H9 (cell line): ENCODE results near the gene FARS2. TPM values are rescaled to one million over a fixed set of nuclear protein-coding genes. Genes with fewer than 3 reads are reported as not detected.

Experiments used
- DNase-seq: peaks from one replicate; pipeline ENCODE4 v3.0.0-alpha.2; 2017
- H2AFZ ChIP-seq: one replicate; pipeline ENCODE4 v1.6.1; 2013; ENCODE audit warnings: mild to moderate bottlenecking, low read length, control low read depth, moderate library complexity
- H2AK5ac ChIP-seq: 2 replicates; pipeline ENCODE4 v1.6.1; 2013; ENCODE audit warnings: low read length, control low read depth, mixed read lengths; ENCODE audit not compliant: insufficient read length
- H2BK120ac ChIP-seq: one replicate; pipeline ENCODE4 v1.6.1; 2013; ENCODE audit warnings: low read depth, mild to moderate bottlenecking, low read length, control low read depth, inconsistent platforms; ENCODE audit not compliant: poor library complexity, severe bottlenecking
- H2BK12ac ChIP-seq: 2 replicates; pipeline ENCODE4 v1.6.1; 2013; ENCODE audit warnings: low read length, control low read depth, mixed read lengths, low read depth; ENCODE audit not compliant: insufficient read length
- H2BK15ac ChIP-seq: 2 replicates; pipeline ENCODE4 v1.6.1; 2013; ENCODE audit warnings: low read depth, low read length, control low read depth
- H2BK20ac ChIP-seq: one replicate; pipeline ENCODE4 v1.6.1; 2013; ENCODE audit warnings: low read depth, mild to moderate bottlenecking, low read length, control low read depth, inconsistent platforms; ENCODE audit not compliant: poor library complexity, severe bottlenecking
- H2BK5ac ChIP-seq: 2 replicates; pipeline ENCODE4 v1.6.1; 2013; ENCODE audit warnings: low read length, control low read depth, mixed read lengths; ENCODE audit not compliant: insufficient read length
- H3K14ac ChIP-seq: 2 replicates; pipeline ENCODE4 v1.6.1; 2013; ENCODE audit warnings: low read length, control low read depth; ENCODE audit not compliant: insufficient read depth
- H3K18ac ChIP-seq: 2 replicates; pipeline ENCODE4 v1.6.1; 2013; ENCODE audit warnings: low read depth, mild to moderate bottlenecking, mixed read lengths, low read length, control low read depth; ENCODE audit not compliant: insufficient read length
- H3K23ac ChIP-seq: 2 replicates; pipeline ENCODE4 v1.6.1; 2013; ENCODE audit warnings: low read length, control low read depth, mixed read lengths, low read depth; ENCODE audit not compliant: insufficient read length
- H3K23me2 ChIP-seq: 2 replicates; pipeline ENCODE4 v1.6.1; 2013; ENCODE audit warnings: low read depth, mild to moderate bottlenecking, mixed read lengths, low read length, control low read depth; ENCODE audit not compliant: insufficient read length, poor library complexity, severe bottlenecking
- H3K27ac ChIP-seq: 2 replicates; pipeline ENCODE4 v1.5.1; 2013; ENCODE audit warnings: low read length, control low read depth, mixed read lengths, low read depth; ENCODE audit not compliant: insufficient read length
- H3K27me3 ChIP-seq: 2 replicates; pipeline ENCODE4 v1.6.1; 2013; ENCODE audit warnings: low read length, control low read depth, inconsistent platforms; ENCODE audit not compliant: insufficient read depth
- H3K4ac ChIP-seq: 2 replicates; pipeline ENCODE4 v1.6.1; 2013; ENCODE audit warnings: low read depth, mild to moderate bottlenecking, control low read depth, inconsistent platforms, low read length, moderate library complexity
- H3K4me1 ChIP-seq: 2 replicates; pipeline ENCODE4 v1.6.1; 2013; ENCODE audit warnings: low read length, control low read depth, inconsistent platforms; ENCODE audit not compliant: insufficient read depth
- H3K4me2 ChIP-seq: 2 replicates; pipeline ENCODE4 v1.6.1; 2013; ENCODE audit warnings: low read length, control low read depth, mixed read lengths; ENCODE audit not compliant: insufficient read length, insufficient read depth
- H3K56ac ChIP-seq: 2 replicates; pipeline ENCODE4 v1.6.1; 2013; ENCODE audit warnings: low read depth, mild to moderate bottlenecking, mixed read lengths, low read length, control low read depth; ENCODE audit not compliant: insufficient read length
- H3K79me1 ChIP-seq: 2 replicates; pipeline ENCODE4 v1.6.1; 2013; ENCODE audit warnings: low read depth, mild to moderate bottlenecking, moderate library complexity, low read length, control low read depth, inconsistent platforms; ENCODE audit not compliant: insufficient read depth, poor library complexity, severe bottlenecking
- H3K79me2 ChIP-seq: 2 replicates; pipeline ENCODE4 v1.6.1; 2013; ENCODE audit warnings: low read length, control low read depth, inconsistent platforms; ENCODE audit not compliant: insufficient read depth
- H3K9ac ChIP-seq: 2 replicates; pipeline ENCODE4 v1.6.1; 2013; ENCODE audit warnings: low read length, control low read depth, mixed read lengths; ENCODE audit not compliant: insufficient read length; ENCODE audit errors: extremely low read depth
- H3K9me3 ChIP-seq: one replicate; pipeline ENCODE4 v1.6.1; 2013; ENCODE audit warnings: low read depth, low read length, inconsistent platforms; ENCODE audit not compliant: control insufficient read depth
- H3T11ph ChIP-seq: one replicate; pipeline ENCODE4 v1.6.1; 2013; ENCODE audit warnings: mild to moderate bottlenecking, low read length, control low read depth, inconsistent platforms
- H4K20me1 ChIP-seq: one replicate; pipeline ENCODE4 v1.6.1; 2013; ENCODE audit not compliant: control insufficient read depth, insufficient read length, insufficient read depth
- H4K5ac ChIP-seq: 2 replicates; pipeline ENCODE4 v1.6.1; 2013; ENCODE audit warnings: low read depth, mild to moderate bottlenecking, mixed read lengths, low read length, control low read depth; ENCODE audit not compliant: insufficient read length
- H4K8ac ChIP-seq: replicated peaks from 2 replicates; pipeline ENCODE4 v1.6.1; 2013; ENCODE audit warnings: low read length, control low read depth, mixed read lengths, low read depth; ENCODE audit not compliant: insufficient read length
- H4K91ac ChIP-seq: 2 replicates; pipeline ENCODE4 v1.6.1; 2013; ENCODE audit warnings: low read depth, mild to moderate bottlenecking, moderate library complexity, mixed read lengths, low read length, control low read depth; ENCODE audit not compliant: insufficient read length
- H3K27ac Mint-ChIP-seq, 3 experiments: 2 replicates in 2 of 3; 3 replicates in 1 of 3; pipeline ENCODE4 v1.8.0; 2020 to 2021; ENCODE audit warnings: mixed read lengths in 3 of 3, mild to moderate bottlenecking in 1 of 3, moderate library complexity in 1 of 3
- H3K27me3 Mint-ChIP-seq: 2 replicates; pipeline ENCODE4 v1.8.0; 2021; ENCODE audit warnings: low read depth, mild to moderate bottlenecking, moderate library complexity, mixed read lengths
- H3K36me3 Mint-ChIP-seq, 3 experiments: 2 replicates in 2 of 3; 3 replicates in 1 of 3; pipeline ENCODE4 v1.8.0; 2020 to 2021; ENCODE audit warnings: low read depth in 3 of 3, mixed read lengths in 3 of 3; ENCODE audit not compliant: insufficient read depth in 1 of 3
- H3K4me1 Mint-ChIP-seq, 2 experiments: 2 replicates each; pipeline ENCODE4 v1.8.0; 2020; ENCODE audit warnings: mixed read lengths in 2 of 2
- H3K4me3 Mint-ChIP-seq, 2 experiments: 2 replicates in 1 of 2; 3 replicates in 1 of 2; pipeline ENCODE4 v1.8.0; 2020 to 2021; ENCODE audit warnings: mild to moderate bottlenecking in 2 of 2, mixed read lengths in 2 of 2, moderate library complexity in 1 of 2
- H3K9me3 Mint-ChIP-seq, 2 experiments: 2 replicates in 1 of 2; 3 replicates in 1 of 2; pipeline ENCODE4 v1.8.0; 2020; ENCODE audit warnings: mild to moderate bottlenecking in 2 of 2, mixed read lengths in 2 of 2, moderate library complexity in 1 of 2
- CTCF ChIP-seq: fragments of 200-600 bp; sonication (generic); conservative IDR thresholded peaks from 3 replicates; pipeline ENCODE4 v1.8.0; 2021; ENCODE audit warnings: antibody characterized with exemption, mild to moderate bottlenecking
- WGBS: extraction: QIAGEN DNeasy Blood & Tissue Kit; methylation state at CpG from one replicate; pipeline ENCODE4 v1.1.7; 2013; ENCODE audit warnings: missing lambda C conversion rate, low lambda C conversion rate, mixed read lengths; ENCODE audit not compliant: insufficient read length; ENCODE audit errors: extremely low coverage; 5-methylcytosine and 5-hydroxymethylcytosine counted together
- total RNA-seq: library from RNA; stranded (reverse); gene quantifications from 2 replicates; pipeline ENCODE4 v1.2.1, GENCODE V29; 2021

The FARS2 gene
- total RNA-seq, 1 experiment from 2014 or later = 8.5 TPM

- H3K4me2 ChIP-seq = no peak overlapping the region
- H3K4me1 ChIP-seq = no peaks in the 10 kb centered on the region; the same call in 1 of the 2 replicates
- H3K23ac ChIP-seq = no peak overlapping the region
- WGBS = no CpG with 5 or more reads among the region's 2 CpGs
- H3K4ac ChIP-seq = no peak overlapping the region
- H3K27ac ChIP-seq = no peak overlapping the region
- H3K27me3 Mint-ChIP-seq = no peaks in the 10 kb centered on the region
- H3K14ac ChIP-seq = no peak overlapping the region
- DNase-seq = no peak
- H3K4me3 Mint-ChIP-seq = no peak overlapping the region
- H3K79me2 ChIP-seq = no peaks in the 10 kb centered on the region
- no peak overlapping the region for H2BK20ac ChIP-seq
- no peak overlapping the region for H2BK5ac ChIP-seq
- no peaks in the 10 kb centered on the region for H3K23me2 ChIP-seq
- no peaks in the 10 kb centered on the region for H3K36me3 Mint-ChIP-seq
- no peak overlapping the region for H4K5ac ChIP-seq
- no peak overlapping the region for H2AK5ac ChIP-seq
- H2BK120ac ChIP-seq = no peak overlapping the region
- H3K79me1 ChIP-seq = no peaks in the 10 kb centered on the region
- no peak overlapping the region for H2AFZ ChIP-seq
- H3K4me1 Mint-ChIP-seq = peaks cover 16 to 19% of the 10 kb centered on the region in 2 experiments
- no peak overlapping the region for H2BK15ac ChIP-seq
- no peak overlapping the region for H4K8ac ChIP-seq
- no peak overlapping the region for H3T11ph ChIP-seq
- no peak overlapping the region for H3K18ac ChIP-seq
- H4K20me1 ChIP-seq = no peaks in the 10 kb centered on the region
- H2BK12ac ChIP-seq = no peak overlapping the region
- no peaks in the 10 kb centered on the region for H3K9me3 ChIP-seq
- no peaks in the 10 kb centered on the region for H3K9me3 Mint-ChIP-seq
- no peak overlapping the region for H3K56ac ChIP-seq
- no peak overlapping the region for H3K9ac ChIP-seq
- no peak overlapping the region for H3K27ac Mint-ChIP-seq
- no peaks in the 10 kb centered on the region for H3K27me3 ChIP-seq
- H4K91ac ChIP-seq = no peak overlapping the region
- no peak for TF ChIP-seq CTCF
Measured at GRCh38 chr6:5623769-5624168, 362.5 kb downstream of the FARS2 start.
